ENCODE measurements around the gene PPP2R5C. TPM values are rescaled to one million over a fixed set of nuclear protein-coding genes. Genes with fewer than 3 reads are reported as not detected.

Gene PPP2R5C
- total and polyA plus RNA-seq, 2 of the 8 experiments (the other 6 are each of a cell fraction or from before 2014, with no cell fraction given), result 49.6 to 95.9 TPM

- 0 out of 2 replicates have a peak, but pooled peaks have one; percentile 27 for TF ChIP-seq E2F6 (IDR thresholded peaks at IDR 0.05)
- TF ChIP-seq USF2 (IDR thresholded peaks at IDR 0.05; ENCODE audit: low read length), result no peak
- TF ChIP-seq EP300 (IDR thresholded peaks at IDR 0.05; ENCODE audit: borderline replicate concordance in 1 of 2, low read depth in 2 of 2, low read length in 2 of 2), result no peak
- no peak for TF ChIP-seq EZH2 (IDR thresholded peaks at IDR 0.05; ENCODE audit: low read depth, low read length, severe bottlenecking)
- no peak for TF ChIP-seq SP2 (IDR thresholded peaks at IDR 0.05; ENCODE audit: low read length)
- no peak for TF ChIP-seq JUN (IDR thresholded peaks at IDR 0.05; ENCODE audit: low read depth, low read length)
- TF ChIP-seq SP4 (IDR thresholded peaks at IDR 0.05; ENCODE audit: low read length), result no peak
Observed at GRCh38 chr14:101731187-101732080, 30.1 kb upstream of the PPP2R5C start (continued).
